GM18526 (cell line): Measurements from ENCODE around the gene CYB5R3.

Experiments used
- POLR2A ChIP-seq: IDR thresholded peaks from 3 replicates; pipeline ENCODE4 v1.6.1; 2011; ENCODE audit not compliant: insufficient read length; ENCODE audit errors: extremely low read depth

Gene CYB5R3

GRCh38 chr22:42639541-42640241, 9.5 kb downstream of the CYB5R3 start:
- no peak for TF ChIP-seq POLR2A

GRCh38 chr22:42637555-42637954, 11.6 kb downstream of the CYB5R3 start:
- no peak for TF ChIP-seq POLR2A

GRCh38 chr22:42636506-42636905, 12.7 kb downstream of the CYB5R3 start:
- no peak for TF ChIP-seq POLR2A

GRCh38 chr22:42635531-42635930, 13.7 kb downstream of the CYB5R3 start:
- TF ChIP-seq POLR2A = no peak

GRCh38 chr22:42633013-42633412, 16.2 kb downstream of the CYB5R3 start:
- no peak for TF ChIP-seq POLR2A

- no peak for TF ChIP-seq POLR2A
Observed at GRCh38 chr22:42632096-42632495, 17.1 kb downstream of the CYB5R3 start.

GRCh38 chr22:42630901-42631602, 18.1 kb downstream of the CYB5R3 start:
- TF ChIP-seq POLR2A = no peak

GRCh38 chr22:42630211-42630610, 19.0 kb downstream of the CYB5R3 start:
- TF ChIP-seq POLR2A = no peak

GRCh38 chr22:42627981-42628380, 21.2 kb downstream of the CYB5R3 start:
- no peak for TF ChIP-seq POLR2A

- no peak for TF ChIP-seq POLR2A
Observed at GRCh38 chr22:42626951-42627625, 22.1 kb downstream of the CYB5R3 start.

GRCh38 chr22:42626431-42626830, 22.8 kb downstream of the CYB5R3 start:
- TF ChIP-seq POLR2A = no peak

- no peak for TF ChIP-seq POLR2A
Observed at GRCh38 chr22:42625416-42625815, 23.8 kb downstream of the CYB5R3 start.

- TF ChIP-seq POLR2A = no peak
Observed at GRCh38 chr22:42624551-42625106, 24.6 kb downstream of the CYB5R3 start.

- no peak for TF ChIP-seq POLR2A
Observed at GRCh38 chr22:42623756-42624441, 25.3 kb downstream of the CYB5R3 start.

GRCh38 chr22:42623301-42623751, 25.9 kb downstream of the CYB5R3 start:
- no peak for TF ChIP-seq POLR2A
